Upper lobe of left lung (tissue), 4 donors: ENCODE measurements around the gene CACNA1F.

ENCODE experiments used
- CTCF ChIP-seq, 6 experiments: fragments of 450-650 bp in 4 of 6; fragments of 200-600 bp in 2 of 6; sonication (generic) in 2 of 6; IDR thresholded peaks; one replicate each; pipeline ENCODE4 v1.5.1; 2016 to 2019; ENCODE audit warnings: antibody characterized with exemption in 6 of 6
- EP300 ChIP-seq, 4 donors: sonication (generic); formaldehyde crosslinking; IDR thresholded peaks; one replicate each; pipeline ENCODE4 v1.5.1; 2017; ENCODE audit warnings: antibody characterized with exemption in 4 of 4, control low read depth in 2 of 4

GRCh38 chrX:49174723-49175122, 58.4 kb downstream of the CACNA1F start:
- TF ChIP-seq EP300 (IDR thresholded peaks at IDR 0.05) (no peak), CTCF (IDR thresholded peaks at IDR 0.05) (no peak)
